Activated CD8-positive, alpha-beta memory T cell treated with anti-CD3 and anti-CD28 coated beads, Interleukin-2, amount 50 U/mL, for 24 hours (primary cell): ENCODE data around the gene UHRF1.
"Not testable (repeated sequence)": the region's sequence is repeated elsewhere in the genome, so short reads cannot be mapped to it uniquely, and the experiment has no call there.

Experiments used
- DNase-seq: peaks from one replicate; pipeline ENCODE4 v3.0.0-alpha.2; 2020; ENCODE audit errors: extremely low read depth

Gene UHRF1

GRCh38 chr19:4900879-4901278 lies 8.4 kb upstream of the UHRF1 start:
- DNase-seq = not testable (repeated sequence)

GRCh38 chr19:4902796-4903195 lies 6.5 kb upstream of the UHRF1 start, which contains the start of gene ARRDC5:
Gene ARRDC5 (minus strand): TSS chr19:4902896. CDS start chr19:4902825, 71 bp downstream.
- DNase-seq = no peak

- no peak for DNase-seq
Observed at GRCh38 chr19:4904481-4904880, 4.8 kb upstream of the UHRF1 start.

- DNase-seq = no peak
Observed at GRCh38 chr19:4906963-4907362, 2.3 kb upstream of the UHRF1 start.

GRCh38 chr19:4908360-4908759 lies 941 bp upstream of the UHRF1 start:
- no peak for DNase-seq

- no peak for DNase-seq
Observed at GRCh38 chr19:4908781-4909155, 533 bp upstream of the UHRF1 start.

GRCh38 chr19:4909897-4910593 lies 744 bp downstream of the UHRF1 start:
- peak; percentile 75 for DNase-seq

GRCh38 chr19:4910594-4911281 lies 1.4 kb downstream of the UHRF1 start:
- DNase-seq = no peak

GRCh38 chr19:4911314-4911713 lies 2.0 kb downstream of the UHRF1 start:
- DNase-seq = no peak

GRCh38 chr19:4911786-4912672 lies 2.7 kb downstream of the UHRF1 start:
- DNase-seq = peak; percentile 60

GRCh38 chr19:4913996-4914735 lies 4.9 kb downstream of the UHRF1 start:
- no peak for DNase-seq

GRCh38 chr19:4914736-4915501 lies 5.6 kb downstream of the UHRF1 start:
- DNase-seq = peak; percentile 48

- no peak for DNase-seq
Observed at GRCh38 chr19:4916292-4917082, 7.2 kb downstream of the UHRF1 start.

GRCh38 chr19:4922530-4923275 lies 13.4 kb downstream of the UHRF1 start:
- DNase-seq = no peak

GRCh38 chr19:4923276-4923747 lies 14.0 kb downstream of the UHRF1 start:
- no peak for DNase-seq

- no peak for DNase-seq
Observed at GRCh38 chr19:4929186-4929585, 19.9 kb downstream of the UHRF1 start.

GRCh38 chr19:4930664-4931063 lies 21.4 kb downstream of the UHRF1 start:
- no peak for DNase-seq

GRCh38 chr19:4932711-4933110 lies 23.4 kb downstream of the UHRF1 start:
- DNase-seq = no peak

GRCh38 chr19:4933528-4933927 lies 24.2 kb downstream of the UHRF1 start:
- DNase-seq = no peak
